ENCODE results near the gene KIAA1958.

Gene KIAA1958

GRCh38 chr9:112526973-112527372 lies 40.3 kb downstream of the KIAA1958 start:
- TF ChIP-seq, protein P1, sequence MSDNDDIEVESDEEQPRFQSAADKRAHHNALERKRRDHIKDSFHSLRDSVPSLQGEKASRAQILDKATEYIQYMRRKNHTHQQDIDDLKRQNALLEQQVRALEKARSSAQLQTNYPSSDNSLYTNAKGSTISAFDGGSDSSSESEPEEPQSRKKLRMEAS (IDR thresholded peaks at IDR 0.05) = no peak
- TF ChIP-seq EGR1 (IDR thresholded peaks at IDR 0.05) (no peak), YY1 (IDR thresholded peaks at IDR 0.05; ENCODE audit: low read depth) (no peak), NFIC (IDR thresholded peaks at IDR 0.05) (no peak), CEBPB (IDR thresholded peaks at IDR 0.05) (no peak)

DNA sequence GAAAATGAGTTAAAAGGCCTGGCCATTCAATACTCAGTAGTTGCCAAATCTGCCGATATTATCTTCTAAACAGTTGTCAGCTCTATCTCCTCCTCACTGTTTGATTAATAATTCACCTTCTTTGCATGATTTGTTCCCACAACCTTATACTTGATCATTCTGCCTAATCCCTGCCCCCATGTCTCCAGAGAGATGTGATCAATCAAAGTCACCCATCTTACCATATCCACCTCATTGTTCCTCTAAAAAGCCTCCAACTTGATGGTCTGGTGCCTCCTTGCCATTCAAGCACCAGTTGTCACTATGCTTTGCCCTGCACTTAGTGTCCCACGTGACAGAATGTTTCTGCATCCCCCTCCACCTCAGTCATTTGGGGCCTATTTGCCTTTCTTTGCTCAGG lies 41.3 kb downstream of the KIAA1958 start:
- TF ChIP-seq CEBPB (IDR thresholded peaks at IDR 0.05) (no peak), YY1 (IDR thresholded peaks at IDR 0.05; ENCODE audit: low read depth) (no peak)
- TF ChIP-seq, protein P2, sequence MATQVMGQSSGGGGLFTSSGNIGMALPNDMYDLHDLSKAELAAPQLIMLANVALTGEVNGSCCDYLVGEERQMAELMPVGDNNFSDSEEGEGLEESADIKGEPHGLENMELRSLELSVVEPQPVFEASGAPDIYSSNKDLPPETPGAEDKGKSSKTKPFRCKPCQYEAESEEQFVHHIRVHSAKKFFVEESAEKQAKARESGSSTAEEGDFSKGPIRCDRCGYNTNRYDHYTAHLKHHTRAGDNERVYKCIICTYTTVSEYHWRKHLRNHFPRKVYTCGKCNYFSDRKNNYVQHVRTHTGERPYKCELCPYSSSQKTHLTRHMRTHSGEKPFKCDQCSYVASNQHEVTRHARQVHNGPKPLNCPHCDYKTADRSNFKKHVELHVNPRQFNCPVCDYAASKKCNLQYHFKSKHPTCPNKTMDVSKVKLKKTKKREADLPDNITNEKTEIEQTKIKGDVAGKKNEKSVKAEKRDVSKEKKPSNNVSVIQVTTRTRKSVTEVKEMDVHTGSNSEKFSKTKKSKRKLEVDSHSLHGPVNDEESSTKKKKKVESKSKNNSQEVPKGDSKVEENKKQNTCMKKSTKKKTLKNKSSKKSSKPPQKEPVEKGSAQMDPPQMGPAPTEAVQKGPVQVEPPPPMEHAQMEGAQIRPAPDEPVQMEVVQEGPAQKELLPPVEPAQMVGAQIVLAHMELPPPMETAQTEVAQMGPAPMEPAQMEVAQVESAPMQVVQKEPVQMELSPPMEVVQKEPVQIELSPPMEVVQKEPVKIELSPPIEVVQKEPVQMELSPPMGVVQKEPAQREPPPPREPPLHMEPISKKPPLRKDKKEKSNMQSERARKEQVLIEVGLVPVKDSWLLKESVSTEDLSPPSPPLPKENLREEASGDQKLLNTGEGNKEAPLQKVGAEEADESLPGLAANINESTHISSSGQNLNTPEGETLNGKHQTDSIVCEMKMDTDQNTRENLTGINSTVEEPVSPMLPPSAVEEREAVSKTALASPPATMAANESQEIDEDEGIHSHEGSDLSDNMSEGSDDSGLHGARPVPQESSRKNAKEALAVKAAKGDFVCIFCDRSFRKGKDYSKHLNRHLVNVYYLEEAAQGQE (IDR thresholded peaks at IDR 0.05; ENCODE audit: low read depth) = no peak

DNA sequence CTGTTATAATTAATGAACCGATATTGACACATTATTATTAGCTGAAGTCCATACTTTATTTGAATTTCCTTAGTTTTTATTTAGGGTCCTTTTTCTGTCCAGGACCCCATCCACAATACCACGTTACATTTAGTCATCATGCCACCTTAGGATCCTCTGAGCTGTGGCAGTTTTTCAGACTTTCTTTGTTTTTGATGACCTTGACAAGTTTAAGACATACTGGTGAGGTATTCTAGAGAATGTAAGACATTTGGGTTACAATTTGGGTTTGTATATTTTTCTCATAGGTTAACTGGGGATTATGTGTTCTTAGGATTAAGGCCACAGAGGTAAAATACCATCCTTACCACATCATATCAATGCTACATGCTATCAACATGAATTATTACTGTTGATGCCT lies 42.7 kb downstream of the KIAA1958 start:
- no peak for TF ChIP-seq EGR1 (IDR thresholded peaks at IDR 0.05)

GRCh38 chr9:112530751-112531205 lies 44.2 kb downstream of the KIAA1958 start:
- TF ChIP-seq CEBPB (IDR thresholded peaks at IDR 0.05) (peak; percentile 97), TEAD4 (IDR thresholded peaks at IDR 0.05) (no peak)

DNA sequence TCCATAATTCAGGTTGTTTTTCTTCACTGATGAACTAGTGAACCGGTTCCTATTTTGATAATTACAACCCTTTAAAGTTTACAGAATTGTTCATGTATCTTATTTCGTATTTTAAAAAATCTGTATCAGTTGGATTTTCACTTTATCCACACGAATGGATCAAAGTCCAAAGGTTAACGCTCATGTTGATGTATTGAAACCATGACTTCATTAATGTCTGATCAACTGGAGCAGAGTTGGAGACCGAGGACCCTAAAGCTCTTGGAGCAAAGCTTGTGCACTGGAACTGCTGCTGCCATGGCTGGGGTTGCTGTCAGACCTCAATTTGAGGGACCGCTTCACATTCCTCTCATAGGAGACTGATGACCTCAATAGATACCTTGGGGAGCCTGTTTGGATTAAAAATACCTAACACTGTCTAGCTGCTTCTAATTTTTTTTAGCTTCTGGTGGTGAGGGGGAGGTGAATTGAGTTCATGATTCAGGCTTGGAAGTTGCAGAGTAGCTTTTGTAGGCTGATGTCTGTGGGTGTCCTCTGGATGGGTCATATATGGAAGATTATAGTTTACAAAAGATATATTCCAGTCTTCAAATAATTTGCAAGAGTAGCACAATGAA lies 45.1 kb downstream of the KIAA1958 start:
- TF ChIP-seq NFIC (IDR thresholded peaks at IDR 0.05) = no peak
- TF ChIP-seq EP300 (IDR thresholded peaks at IDR 0.05; ENCODE audit: borderline replicate concordance) = no peak

- TF ChIP-seq CEBPB (IDR thresholded peaks at IDR 0.05) (peak; percentile 25; the same call in 1 of the 2 replicates), NFIC (IDR thresholded peaks at IDR 0.05) (no peak)
Observed at GRCh38 chr9:112532427-112532826, 45.8 kb downstream of the KIAA1958 start.

- TF ChIP-seq, protein P3, sequence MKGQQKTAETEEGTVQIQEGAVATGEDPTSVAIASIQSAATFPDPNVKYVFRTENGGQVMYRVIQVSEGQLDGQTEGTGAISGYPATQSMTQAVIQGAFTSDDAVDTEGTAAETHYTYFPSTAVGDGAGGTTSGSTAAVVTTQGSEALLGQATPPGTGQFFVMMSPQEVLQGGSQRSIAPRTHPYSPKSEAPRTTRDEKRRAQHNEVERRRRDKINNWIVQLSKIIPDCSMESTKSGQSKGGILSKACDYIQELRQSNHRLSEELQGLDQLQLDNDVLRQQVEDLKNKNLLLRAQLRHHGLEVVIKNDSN (IDR thresholded peaks at IDR 0.05) = no peak
- TF ChIP-seq, protein P2 (IDR thresholded peaks at IDR 0.05; ENCODE audit: low read depth) = no peak
- no peak for TF ChIP-seq NFIC (IDR thresholded peaks at IDR 0.05)
- TF ChIP-seq YY1 (IDR thresholded peaks at IDR 0.05; ENCODE audit: low read depth) = no peak
- TF ChIP-seq CEBPB (IDR thresholded peaks at IDR 0.05) = no peak
- TF ChIP-seq TAF1 (IDR thresholded peaks at IDR 0.05; ENCODE audit: low read depth) = no peak
- TF ChIP-seq EGR1 (IDR thresholded peaks at IDR 0.05) = no peak
- TF ChIP-seq, protein P1 (IDR thresholded peaks at IDR 0.05) = no peak
- no peak for TF ChIP-seq CREB1 (IDR thresholded peaks at IDR 0.05; ENCODE audit: low read depth)
- TF ChIP-seq RAD21 (IDR thresholded peaks at IDR 0.05; ENCODE audit: low read depth) = no peak
- TF ChIP-seq TCF12 (IDR thresholded peaks at IDR 0.05; ENCODE audit: low read depth) = no peak
Observed at GRCh38 chr9:112533660-112534059, 47.0 kb downstream of the KIAA1958 start.

GRCh38 chr9:112535301-112535700 lies 48.7 kb downstream of the KIAA1958 start:
- TF ChIP-seq RAD21 (IDR thresholded peaks at IDR 0.05; ENCODE audit: low read depth) = no peak
- TF ChIP-seq NFIC (IDR thresholded peaks at IDR 0.05) = no peak
- TF ChIP-seq FOXM1 (IDR thresholded peaks at IDR 0.05; ENCODE audit: borderline replicate concordance, low read depth) = no peak

DNA sequence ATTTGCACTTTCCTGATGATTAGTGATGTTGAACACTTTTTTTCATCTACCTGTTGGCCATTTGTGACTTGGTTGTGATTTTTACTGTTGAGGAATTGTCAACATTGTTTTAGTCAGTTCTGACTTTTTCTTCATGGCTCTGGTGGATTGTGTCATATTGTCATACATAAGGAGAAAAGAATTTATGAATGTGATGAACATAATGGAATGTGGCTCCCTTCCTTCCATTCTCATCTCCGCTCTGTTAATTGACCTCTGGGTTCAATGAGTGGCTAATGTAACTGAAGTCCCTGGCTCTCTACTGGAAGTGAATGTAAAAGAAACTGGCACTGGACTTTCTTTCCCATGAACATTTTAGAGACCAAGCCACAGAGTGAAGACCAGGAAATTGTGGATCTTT lies 49.2 kb downstream of the KIAA1958 start:
- TF ChIP-seq, protein P1 (IDR thresholded peaks at IDR 0.05) = no peak
- no peak for TF ChIP-seq TCF12 (IDR thresholded peaks at IDR 0.05; ENCODE audit: low read depth)
- no peak for TF ChIP-seq NFIC (IDR thresholded peaks at IDR 0.05)
- no peak for TF ChIP-seq RAD21 (IDR thresholded peaks at IDR 0.05; ENCODE audit: low read depth)
- no peak for TF ChIP-seq EGR1 (IDR thresholded peaks at IDR 0.05)
- TF ChIP-seq EP300 (IDR thresholded peaks at IDR 0.05; ENCODE audit: borderline replicate concordance) = no peak
- TF ChIP-seq, protein P3 (IDR thresholded peaks at IDR 0.05) = no peak
- no peak for TF ChIP-seq ZBTB7A (IDR thresholded peaks at IDR 0.05; ENCODE audit: low read depth)

Measured in Ishikawa (cell line).